ENCODE results near the gene GADD45GIP1. TPM values are rescaled to one million over a fixed set of nuclear protein-coding genes. Genes with fewer than 3 reads are reported as not detected.

The GADD45GIP1 gene
- total and polyA plus RNA-seq, 10 of the 15 experiments (the other 5 are each of a cell fraction or from before 2014, with no cell fraction given) = 5.1 to 136 (median 30.1) TPM

DNA sequence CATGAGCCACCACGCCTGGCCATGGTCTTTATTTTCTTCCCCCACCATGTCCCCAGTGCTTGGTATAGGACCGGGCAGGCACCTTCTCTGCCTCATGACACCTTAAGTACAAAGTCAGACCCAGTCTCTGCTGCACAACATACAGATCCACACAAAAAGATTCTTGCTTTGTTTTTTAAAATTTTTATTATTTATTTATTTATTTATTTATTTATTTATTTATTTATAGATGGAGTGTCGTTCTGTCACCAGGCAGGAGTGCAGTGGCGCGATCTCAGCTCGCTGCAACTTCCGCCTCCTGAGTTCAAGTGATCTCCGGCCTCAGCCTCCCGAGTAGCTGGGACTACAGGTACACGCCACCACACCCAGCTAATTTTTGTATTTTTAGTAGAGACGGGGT, 35.7 kb upstream of the GADD45GIP1 start:
- no peaks in the 10 kb centered on the region for H4K20me1 ChIP-seq (ENCODE audit: control insufficient read depth, insufficient read depth)
- intact Hi-C loops (cut with micrococcal nuclease; ENCODE audit: unreplicated experiment) = no loop called here
- H3K79me2 ChIP-seq (ENCODE audit: control insufficient read depth, insufficient read depth, low read length) = no peaks in the 10 kb centered on the region
- no peak overlapping the region for H3K9ac ChIP-seq (ENCODE audit: control insufficient read depth, insufficient read depth, low read length)
- H3K27me3 ChIP-seq (replicated peaks in 1 of 2; ENCODE audit: control insufficient read depth in 2 of 2, insufficient read depth in 2 of 2, low read length in 1 of 2) = peaks cover 4 to 6% of the 10 kb centered on the region in 2 experiments; a peak in 3 of 4 replicates
- ATAC-seq = no peak
- no peak for FAIRE-seq
- CTCF ChIA-PET = interaction anchor here (1.1 kb wide), 1 partner anchor 13 kb away, joined by 3 read pairs; no protein-coding TSS in a partner anchor
- H3K4me1 ChIP-seq (ENCODE audit: control insufficient read depth, insufficient read depth, low read length) = no peaks in the 10 kb centered on the region
- no peak overlapping the region for H3K4me3 ChIP-seq
- TF ChIP-seq FOS (IDR thresholded peaks at IDR 0.05; ENCODE audit: borderline replicate concordance, extremely low read depth, insufficient read length) = no peak
- DNase-seq (ENCODE audit: low read depth, low spot score) = no peak
- no peak overlapping the region for H3K27ac ChIP-seq (ENCODE audit: control insufficient read depth, insufficient read depth)
- no TSS peak for BruUV-seq (replicated peaks)
- H2AFZ ChIP-seq (ENCODE audit: control insufficient read depth, low read depth, low read length) = no peak overlapping the region
- WGBS (ENCODE audit: insufficient coverage, insufficient replicate concordance, low lambda C conversion rate, missing lambda C conversion rate) = 67% methylated on average over 11 of the region's 11 CpGs
- in situ Hi-C loops (cut with MboI) = no loop called here
- H3K36me3 ChIP-seq (ENCODE audit: control insufficient read depth in 2 of 2, insufficient read depth in 2 of 2, low read length in 1 of 2) = no peaks in the 10 kb centered on the region
- no peak overlapping the region for H3K4me2 ChIP-seq (ENCODE audit: control insufficient read depth, insufficient read depth)
- H3K9me3 ChIP-seq (replicated peaks; ENCODE audit: control insufficient read depth, insufficient read depth, low read length) = no peaks in the 10 kb centered on the region
- RAD21 ChIA-PET (ENCODE audit: unreplicated experiment) = no interaction called here
- POLR2A ChIA-PET = no interaction called here
- SMC1A ChIA-PET (ENCODE audit: uncharacterized antibody, unreplicated experiment) = no interaction called here

DNA sequence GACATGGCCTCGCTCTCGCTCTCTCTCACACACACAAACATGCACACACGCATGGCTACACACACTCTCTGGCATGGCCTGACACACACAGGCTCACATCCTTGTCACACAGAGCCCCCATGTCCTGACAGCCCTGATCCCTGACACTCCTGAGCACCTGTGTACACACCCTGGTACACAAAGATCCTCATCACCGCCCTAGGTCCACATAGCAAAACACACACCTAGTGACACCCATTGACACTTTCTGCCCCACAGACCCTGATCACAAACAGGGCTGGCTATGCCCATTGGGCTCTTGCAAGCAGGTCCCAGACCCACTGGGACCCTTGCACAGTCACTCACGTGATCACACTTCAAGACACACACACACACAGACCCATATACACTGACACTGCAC, 34.3 kb upstream of the GADD45GIP1 start:
- CTCF ChIA-PET = interaction anchor here (0.6 kb wide), 1 partner anchor 1735 kb away, joined by 3 read pairs; no protein-coding TSS in a partner anchor
- TF ChIP-seq CBFB (IDR thresholded peaks at IDR 0.05; ENCODE audit: low read depth) (no peak), PBX3 (IDR thresholded peaks at IDR 0.05; ENCODE audit: insufficient replicate concordance, low read depth, low read length) (peak; percentile 13), CEBPZ (IDR thresholded peaks at IDR 0.05; ENCODE audit: low read depth, low read length) (no peak), SIN3A (IDR thresholded peaks at IDR 0.05; ENCODE audit: low read depth, low read length) (no peak)
- WGBS (ENCODE audit: insufficient coverage, insufficient replicate concordance, low lambda C conversion rate, missing lambda C conversion rate) = 73% methylated on average over 5 of the region's 5 CpGs
- no peaks in the 10 kb centered on the region for H3K79me2 ChIP-seq (ENCODE audit: control insufficient read depth, insufficient read depth, low read length)
- ATAC-seq (no peak), FAIRE-seq (no peak), DNase-seq (ENCODE audit: low read depth, low spot score) (no peak)
- RAD21 ChIA-PET (ENCODE audit: unreplicated experiment) = no interaction called here
- in situ Hi-C loops (cut with MboI) (no loop called here), intact Hi-C loops (cut with micrococcal nuclease; ENCODE audit: unreplicated experiment) (no loop called here)
- H3K4me3 ChIP-seq = no peak overlapping the region
- SMC1A ChIA-PET (ENCODE audit: uncharacterized antibody, unreplicated experiment) = no interaction called here
- no peak overlapping the region for H2AFZ ChIP-seq (ENCODE audit: control insufficient read depth, low read depth, low read length)
- H3K27ac ChIP-seq (ENCODE audit: control insufficient read depth, insufficient read depth) = no peak overlapping the region
- no peaks in the 10 kb centered on the region for H3K9me3 ChIP-seq (replicated peaks; ENCODE audit: control insufficient read depth, insufficient read depth, low read length)
- POLR2A ChIA-PET = interaction anchor here (0.6 kb wide), 2 partner anchors 31 to 157 kb away, joined by 6 to 9 read pairs; no protein-coding TSS in a partner anchor
- H3K4me2 ChIP-seq (ENCODE audit: control insufficient read depth, insufficient read depth) = no peak overlapping the region
- H3K27me3 ChIP-seq (replicated peaks in 1 of 2; ENCODE audit: control insufficient read depth in 2 of 2, insufficient read depth in 2 of 2, low read length in 1 of 2) = peaks cover 4 to 6% of the 10 kb centered on the region in 2 experiments; a peak in 3 of 4 replicates
- H3K4me1 ChIP-seq (ENCODE audit: control insufficient read depth, insufficient read depth, low read length) = no peaks in the 10 kb centered on the region
- no TSS peak for BruUV-seq (replicated peaks)
- H3K9ac ChIP-seq (ENCODE audit: control insufficient read depth, insufficient read depth, low read length) = no peak overlapping the region
- no peaks in the 10 kb centered on the region for H4K20me1 ChIP-seq (ENCODE audit: control insufficient read depth, insufficient read depth)
- H3K36me3 ChIP-seq (ENCODE audit: control insufficient read depth in 2 of 2, insufficient read depth in 2 of 2, low read length in 1 of 2) = no peaks in the 10 kb centered on the region
